NCI-H2029 (cell line): ENCODE data around the gene THRB.
A peak's percentile ranks its signal among the peaks of the same experiment; 100 is the strongest.

ENCODE experiments used
- DNase-seq: peaks from one replicate; lab custom pipeline; 2025; lab: John Stamatoyannopoulos, UW

THRB gene

GRCh38 chr3:24225385-24225950, 269.2 kb downstream of the THRB start:
- no peak for DNase-seq

- DNase-seq, result no peak
These were observed 269.8 kb downstream of the THRB start for GRCh38 chr3:24224666-24225384.

GRCh38 chr3:24222165-24222805, 272.4 kb downstream of the THRB start:
- no peak for DNase-seq

GRCh38 chr3:24220859-24221657, 273.6 kb downstream of the THRB start:
- no peak for DNase-seq

GRCh38 chr3:24215502-24215901, 279.1 kb downstream of the THRB start:
- no peak for DNase-seq

- no peak for DNase-seq
These were observed 283.3 kb downstream of the THRB start for GRCh38 chr3:24211381-24211780.

- no peak for DNase-seq
These were observed 292.6 kb downstream of the THRB start for GRCh38 chr3:24202071-24202470.

GRCh38 chr3:24201301-24201700, 293.3 kb downstream of the THRB start:
- DNase-seq, result no peak

GRCh38 chr3:24199775-24200247, 294.8 kb downstream of the THRB start:
- DNase-seq, result no peak

GRCh38 chr3:24199300-24199699, 295.4 kb downstream of the THRB start:
- no peak for DNase-seq

- no peak for DNase-seq
These were observed 295.9 kb downstream of the THRB start for GRCh38 chr3:24198728-24199127.

GRCh38 chr3:24197809-24198208, 296.8 kb downstream of the THRB start:
- DNase-seq, result no peak

GRCh38 chr3:24196526-24196925, 298.1 kb downstream of the THRB start:
- no peak for DNase-seq

GRCh38 chr3:24195504-24196230, 299.0 kb downstream of the THRB start:
- no peak for DNase-seq

- no peak for DNase-seq
These were observed 302.1 kb downstream of the THRB start for GRCh38 chr3:24192469-24193056.

GRCh38 chr3:24191801-24192403, 302.7 kb downstream of the THRB start:
- no peak for DNase-seq

- no peak for DNase-seq
These were observed 304.4 kb downstream of the THRB start for GRCh38 chr3:24190256-24190655.

GRCh38 chr3:24185738-24186384, 308.8 kb downstream of the THRB start:
- DNase-seq, result peak; percentile 35

- DNase-seq, result no peak
These were observed 310.0 kb downstream of the THRB start for GRCh38 chr3:24184528-24185176.

- no peak for DNase-seq
These were observed 311.9 kb downstream of the THRB start for GRCh38 chr3:24182756-24183155.
